Stimulated activated CD4-positive, alpha-beta T cell treated with anti-CD3 and anti-CD28 coated beads, Interleukin-15, amount 100 ng/mL, for 1 hour (primary cell): ENCODE measurements around the gene FBLIM1.

Source experiments
- DNase-seq, 2 donors: peaks; one replicate each; pipeline ENCODE4 v3.0.0-alpha.2; 2020; ENCODE audit warnings: low read depth in 1 of 2, low spot score in 1 of 2

The FBLIM1 gene, protein sequence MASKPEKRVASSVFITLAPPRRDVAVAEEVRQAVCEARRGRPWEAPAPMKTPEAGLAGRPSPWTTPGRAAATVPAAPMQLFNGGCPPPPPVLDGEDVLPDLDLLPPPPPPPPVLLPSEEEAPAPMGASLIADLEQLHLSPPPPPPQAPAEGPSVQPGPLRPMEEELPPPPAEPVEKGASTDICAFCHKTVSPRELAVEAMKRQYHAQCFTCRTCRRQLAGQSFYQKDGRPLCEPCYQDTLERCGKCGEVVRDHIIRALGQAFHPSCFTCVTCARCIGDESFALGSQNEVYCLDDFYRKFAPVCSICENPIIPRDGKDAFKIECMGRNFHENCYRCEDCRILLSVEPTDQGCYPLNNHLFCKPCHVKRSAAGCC

DNA sequence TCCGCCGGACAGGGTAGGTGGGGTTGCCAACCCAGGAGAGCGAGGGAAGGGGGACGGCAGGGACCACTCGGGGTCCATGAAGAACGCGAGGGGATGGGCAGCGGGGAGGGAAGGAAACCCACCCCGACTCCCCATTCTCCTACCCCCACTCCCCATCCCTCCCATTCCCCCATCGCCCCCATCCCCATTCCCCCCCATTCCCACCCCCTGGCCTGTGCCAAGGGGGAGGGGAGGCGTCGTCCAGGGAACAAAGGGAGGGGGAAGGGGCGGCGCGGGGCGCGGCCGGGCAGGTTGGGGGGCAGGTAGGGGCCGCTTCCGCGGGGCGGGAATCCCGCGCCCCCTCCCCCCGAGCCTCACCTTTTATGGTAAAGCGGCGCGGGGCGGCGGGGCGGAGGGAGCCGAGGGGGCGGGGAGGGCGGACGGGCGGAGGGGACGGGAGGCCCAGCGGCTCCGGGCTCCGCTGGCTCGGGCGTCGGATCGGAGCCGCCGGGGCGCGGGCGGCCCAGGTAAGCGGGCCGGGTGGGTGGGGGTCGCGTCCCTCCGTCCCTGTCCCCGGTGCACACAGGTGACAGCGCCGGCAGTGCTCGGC lies at the start of gene FBLIM1:
Gene FBLIM1 (plus strand): TSS at position 453 of the 589 bp plus-strand sequence. CDS start 6,189 bp downstream, outside the sequence.
- DNase-seq = no peak

DNA sequence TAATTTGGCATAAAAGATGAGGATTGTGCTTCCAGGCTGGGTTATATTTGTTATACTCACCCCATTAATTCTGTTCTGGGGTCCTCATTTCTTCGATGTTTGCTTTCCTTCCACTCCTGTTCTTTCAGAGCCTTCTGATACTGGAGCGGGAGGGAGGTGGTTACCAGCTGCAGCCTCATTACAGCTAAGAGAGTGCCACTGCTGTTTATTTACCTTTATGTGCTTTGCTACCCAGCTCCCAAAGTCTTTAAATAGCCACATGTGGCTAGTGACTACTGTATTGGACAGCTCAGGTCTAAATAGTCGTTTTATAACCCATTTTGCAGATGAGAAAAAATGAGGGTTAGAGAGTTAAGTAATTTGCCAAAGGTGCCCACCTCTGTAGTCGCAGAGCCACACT lies 49.4 kb upstream of the FBLIM1 start:
- no peak for DNase-seq

DNA sequence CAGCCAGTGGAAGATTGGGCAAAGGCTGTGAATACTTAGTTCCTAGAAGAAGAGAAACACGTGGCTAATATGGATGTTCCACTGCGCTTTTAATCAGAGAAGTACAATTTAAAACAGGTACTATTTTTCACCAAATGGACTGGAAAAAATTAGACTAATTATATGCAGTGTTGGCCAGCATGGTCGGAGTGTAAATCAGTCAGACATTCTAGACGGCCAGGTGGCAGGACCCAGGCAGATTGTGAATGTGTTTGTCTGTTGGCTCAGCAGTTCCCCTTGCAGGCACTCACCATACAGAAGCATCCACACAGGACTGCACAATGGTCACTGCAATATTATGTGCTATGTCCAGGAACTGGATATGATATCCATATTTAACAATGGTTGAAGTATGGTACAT lies 46.4 kb upstream of the FBLIM1 start:
- DNase-seq = no peak

DNA sequence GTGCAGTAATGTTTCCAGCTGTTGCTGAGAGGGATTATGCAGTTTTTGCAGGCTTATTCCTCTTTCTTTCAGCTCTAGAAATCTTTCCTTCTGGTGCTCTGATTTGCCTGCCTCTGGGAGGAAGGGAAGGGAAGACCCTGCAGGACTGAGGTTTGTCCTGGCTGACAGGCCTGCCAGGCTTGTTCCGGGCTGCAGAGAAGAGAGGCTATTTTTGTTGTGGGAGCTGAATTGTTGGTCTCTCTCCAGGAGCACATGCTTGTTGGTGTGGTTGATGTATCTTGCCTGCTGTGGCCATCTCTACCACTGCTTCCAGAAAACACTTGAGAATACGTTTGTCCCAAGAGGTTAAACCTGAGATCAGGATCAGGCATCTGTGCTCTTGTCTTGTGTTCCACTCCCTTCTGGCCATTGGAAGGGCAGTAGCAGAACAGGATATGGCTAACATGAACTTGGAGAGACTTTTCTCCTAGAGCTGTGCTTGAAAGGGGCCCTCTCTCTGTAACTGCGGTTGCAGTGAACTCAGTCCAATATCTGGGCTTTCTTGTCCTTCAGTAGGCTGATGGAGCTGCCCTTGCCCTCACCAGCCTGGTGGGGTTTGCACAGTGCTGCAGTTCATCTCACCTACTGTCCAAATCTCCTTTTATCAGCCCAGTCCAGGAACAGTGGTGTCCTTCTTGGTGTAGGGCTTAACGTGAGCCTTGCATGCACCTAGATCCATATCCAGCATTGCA lies 44.0 kb upstream of the FBLIM1 start:
- DNase-seq = no peak

DNA sequence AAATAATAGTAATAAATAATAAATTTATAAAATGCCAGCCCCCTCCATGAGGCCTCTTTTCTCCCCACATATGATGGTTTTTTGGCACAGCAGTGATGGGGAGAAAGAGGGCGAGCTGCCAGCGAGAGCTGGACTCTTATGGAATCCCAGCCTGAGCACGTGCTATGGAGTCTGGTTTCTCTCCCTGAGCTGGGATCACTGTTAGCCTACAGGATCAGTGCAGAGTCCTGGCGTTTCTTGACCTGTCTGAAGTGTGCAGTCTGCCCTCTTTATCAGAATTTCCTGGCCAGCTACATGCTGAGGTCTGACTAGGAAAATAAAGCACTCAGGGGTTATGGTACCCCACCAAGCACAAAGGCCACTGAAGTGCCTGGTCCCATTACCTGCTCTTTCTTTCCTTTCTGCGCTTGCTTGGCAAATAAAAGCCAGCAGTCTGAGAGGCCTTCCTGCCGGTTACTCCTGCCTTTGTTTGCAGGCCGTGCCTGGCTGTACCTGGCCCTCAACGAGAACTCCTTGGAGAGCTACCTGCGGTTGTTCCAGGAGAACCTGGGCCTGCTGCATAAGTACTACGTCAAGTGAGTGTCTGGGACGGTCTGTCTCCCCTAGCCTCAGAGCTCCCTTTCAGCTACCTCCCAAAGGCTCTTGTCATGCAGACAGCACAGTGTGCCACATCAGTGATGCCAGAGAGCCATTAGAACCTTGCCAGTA lies 41.0 kb upstream of the FBLIM1 start:
- DNase-seq = no peak

DNA sequence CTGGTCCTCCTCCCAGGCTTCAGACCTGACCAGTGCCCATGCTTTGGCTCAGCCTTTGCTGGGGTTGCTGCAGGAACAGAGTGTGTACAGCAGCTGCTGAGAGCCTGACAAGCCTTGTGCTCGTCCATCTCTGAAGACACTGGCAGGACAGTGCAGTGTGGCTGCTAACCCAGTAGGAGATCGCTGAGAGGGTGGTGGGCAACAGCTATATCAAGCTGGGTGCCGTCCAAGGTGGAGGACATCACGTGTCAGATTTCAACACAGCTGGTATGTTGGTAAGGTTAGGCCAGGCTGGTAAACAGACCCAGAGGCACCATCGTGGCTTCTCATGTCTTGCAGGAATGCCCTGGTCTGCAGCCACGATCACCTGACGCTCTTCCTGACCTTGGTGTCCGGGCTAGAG lies 40.4 kb upstream of the FBLIM1 start:
- DNase-seq = no peak

DNA sequence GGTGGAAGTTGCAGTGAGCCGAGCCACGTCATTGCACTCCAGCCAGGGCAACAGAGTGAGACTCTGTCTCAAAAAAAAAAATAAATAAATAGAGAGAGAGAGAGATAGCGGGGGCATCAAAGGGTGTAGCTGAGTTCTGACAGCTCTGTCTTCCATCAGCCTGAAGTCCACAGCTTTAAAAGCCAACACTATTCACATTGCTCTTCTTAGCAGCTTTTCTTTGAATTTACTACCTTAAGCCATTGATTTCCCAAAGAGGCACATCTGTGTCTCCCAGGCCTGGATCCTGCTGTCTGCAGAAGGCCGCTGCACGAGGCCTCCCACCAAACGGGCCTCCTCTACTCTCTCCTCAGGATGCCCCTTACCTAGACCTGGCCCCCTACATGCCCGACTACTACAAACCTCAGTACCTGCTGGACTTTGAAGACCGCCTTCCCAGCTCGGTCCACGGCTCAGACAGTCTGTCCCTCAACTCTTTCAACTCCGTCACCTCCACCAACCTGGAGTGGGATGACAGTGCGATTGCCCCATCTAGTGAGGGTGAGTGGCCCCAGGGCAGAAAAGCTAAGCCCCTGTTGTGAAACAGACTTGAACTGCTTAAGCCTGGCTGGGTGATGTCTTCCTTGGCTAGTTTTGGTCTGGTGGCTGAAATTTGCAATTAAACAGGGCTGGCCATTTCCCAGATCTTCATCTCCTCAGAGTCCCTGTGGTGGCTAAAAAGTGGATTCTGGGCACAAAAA lies 39.0 kb upstream of the FBLIM1 start:
- DNase-seq = no peak

DNA sequence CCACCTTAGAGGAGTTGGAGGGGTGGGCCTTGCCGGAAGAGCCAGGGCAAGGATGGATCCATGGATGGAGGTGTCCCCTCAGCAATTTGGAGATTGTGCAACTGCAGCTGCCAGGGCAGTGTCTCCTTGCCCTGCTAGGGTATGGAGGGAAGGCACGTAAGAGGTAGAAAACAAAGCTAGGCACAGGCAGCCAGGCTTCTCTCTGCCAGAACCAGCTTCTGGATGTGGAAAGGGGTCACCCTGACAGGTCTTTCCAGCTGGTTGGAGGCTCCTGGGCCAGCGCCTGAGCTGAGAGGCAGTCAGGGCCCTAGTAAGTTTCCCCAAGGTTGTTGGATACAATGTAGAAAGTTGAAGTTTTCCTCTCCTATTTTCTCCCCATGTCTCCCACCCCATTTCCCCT lies 37.7 kb upstream of the FBLIM1 start:
- no peak for DNase-seq

DNA sequence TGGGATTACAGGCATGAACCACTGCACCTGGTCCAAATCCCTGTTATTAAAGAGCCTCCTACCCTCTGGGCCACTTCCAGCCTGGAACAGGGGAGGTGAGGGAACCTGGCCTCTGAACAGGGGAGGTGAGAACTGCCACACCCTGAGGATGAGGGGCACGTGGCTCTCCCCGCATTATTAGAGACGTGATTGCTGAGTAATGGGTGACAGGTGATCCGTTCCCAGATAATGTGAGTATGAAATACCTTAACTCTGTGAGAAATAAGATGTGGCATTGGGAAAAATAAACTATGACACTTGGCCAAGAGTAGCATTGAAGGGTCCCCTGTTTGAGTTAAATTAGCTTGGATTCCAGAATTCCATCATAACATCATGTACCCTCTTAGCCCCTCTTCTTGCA lies 36.2 kb upstream of the FBLIM1 start:
- DNase-seq = no peak

DNA sequence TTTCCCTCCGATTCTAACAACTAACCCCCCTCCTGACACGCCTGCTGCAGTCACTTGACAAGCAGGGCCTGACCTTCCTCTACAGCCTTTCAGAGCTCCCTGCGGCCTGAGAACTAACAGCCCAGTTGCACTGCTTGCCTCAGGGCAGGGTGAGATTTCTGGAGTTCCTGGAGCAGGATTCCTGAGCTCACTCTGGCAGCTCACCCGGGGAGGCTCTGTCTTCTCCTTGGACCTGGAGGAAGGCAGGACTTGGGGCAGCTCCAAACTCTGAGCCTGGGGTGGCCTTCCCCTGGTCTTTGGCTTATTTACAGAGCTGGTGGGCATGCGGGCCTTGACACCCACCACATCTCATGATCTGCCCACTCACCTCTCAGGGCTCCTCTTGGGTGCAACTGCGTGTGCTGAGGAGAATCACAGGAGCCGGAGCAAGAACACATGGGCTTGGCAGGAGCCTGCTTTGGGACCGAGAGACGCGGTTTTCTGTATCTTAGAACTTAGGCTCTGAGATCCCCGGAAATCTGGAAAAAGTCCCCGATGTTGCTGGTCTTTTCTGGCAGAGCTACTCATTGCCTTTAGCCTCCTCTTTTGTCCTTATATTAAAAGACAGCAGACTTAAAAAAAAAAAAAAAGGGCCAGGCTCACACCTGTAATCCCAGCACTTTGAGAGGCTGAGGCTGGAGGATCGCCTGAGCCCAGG lies 35.6 kb upstream of the FBLIM1 start:
- no peak for DNase-seq

DNA sequence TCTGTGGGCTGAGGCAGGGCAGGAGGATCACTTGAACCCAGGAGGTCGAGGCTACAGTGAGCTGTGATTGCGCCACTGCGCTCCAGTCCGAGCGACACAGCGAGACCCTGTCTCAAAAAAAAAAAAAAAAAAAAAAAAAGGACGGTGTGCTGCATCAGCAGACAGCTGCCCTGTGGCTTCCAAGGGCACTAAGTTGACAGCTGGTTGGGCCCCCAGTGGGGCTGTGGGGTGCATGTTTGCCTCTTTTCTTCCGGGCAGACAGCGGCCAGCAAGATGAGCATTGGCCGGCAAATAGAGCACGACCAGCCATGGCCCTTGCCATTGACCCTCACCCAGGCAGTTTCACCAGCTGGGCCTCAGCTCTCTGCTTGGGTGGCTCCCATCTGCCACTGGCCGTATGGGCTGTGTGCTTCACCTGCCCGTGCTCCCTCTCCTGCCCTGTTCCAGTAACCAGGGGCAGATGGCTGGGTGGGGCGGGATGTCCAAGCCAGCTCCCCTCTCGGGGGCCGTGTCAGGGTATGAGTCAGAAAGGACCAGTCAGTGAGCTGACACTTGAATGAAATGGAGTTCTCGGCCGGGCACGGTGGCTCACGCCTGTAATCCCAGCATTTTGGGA lies 34.9 kb upstream of the FBLIM1 start:
- no peak for DNase-seq

DNA sequence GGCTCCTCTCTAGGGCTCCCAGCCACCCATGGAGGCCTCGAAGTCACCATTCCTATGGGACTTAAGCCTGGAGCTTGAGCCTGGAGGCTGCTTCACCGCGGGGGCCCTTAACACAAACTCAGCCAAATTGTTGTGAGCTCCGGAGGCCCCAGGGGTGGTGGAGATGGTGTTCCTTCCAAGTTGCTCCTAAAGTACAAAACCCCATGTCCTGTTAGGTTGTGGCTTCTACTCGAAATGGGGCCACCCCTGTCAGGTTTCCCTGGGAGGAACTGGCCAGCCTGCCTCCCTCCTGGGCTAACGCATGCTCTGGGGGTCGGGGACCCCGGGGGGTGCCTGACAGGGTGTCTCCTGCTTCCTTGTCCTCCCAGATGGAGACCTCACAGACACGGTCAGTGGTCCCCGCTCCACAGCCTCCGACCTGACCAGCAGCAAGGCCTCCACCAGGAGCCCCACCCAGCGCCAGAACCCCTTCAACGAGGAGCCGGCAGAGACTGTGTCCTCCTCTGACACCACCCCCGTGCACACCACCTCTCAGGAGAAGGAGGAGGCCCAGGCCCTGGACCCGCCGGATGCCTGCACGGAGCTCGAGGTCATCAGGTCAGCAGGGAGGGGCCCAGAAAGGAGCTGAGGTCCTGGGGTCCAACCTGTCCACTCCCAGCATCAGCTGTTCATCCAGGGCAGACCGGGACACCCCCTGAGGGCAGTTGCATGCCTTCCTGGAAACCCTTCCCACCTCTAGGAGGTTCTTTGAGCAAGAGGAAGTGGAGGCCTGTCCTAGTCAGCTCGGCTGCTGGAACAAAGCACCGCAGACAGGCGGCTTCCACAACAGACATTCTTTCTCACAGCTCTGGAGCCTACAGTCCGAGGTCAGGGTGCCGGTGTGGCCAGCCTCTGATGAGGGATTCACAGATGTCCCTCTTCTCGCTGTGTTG lies 33.4 kb upstream of the FBLIM1 start:
- no peak for DNase-seq

DNA sequence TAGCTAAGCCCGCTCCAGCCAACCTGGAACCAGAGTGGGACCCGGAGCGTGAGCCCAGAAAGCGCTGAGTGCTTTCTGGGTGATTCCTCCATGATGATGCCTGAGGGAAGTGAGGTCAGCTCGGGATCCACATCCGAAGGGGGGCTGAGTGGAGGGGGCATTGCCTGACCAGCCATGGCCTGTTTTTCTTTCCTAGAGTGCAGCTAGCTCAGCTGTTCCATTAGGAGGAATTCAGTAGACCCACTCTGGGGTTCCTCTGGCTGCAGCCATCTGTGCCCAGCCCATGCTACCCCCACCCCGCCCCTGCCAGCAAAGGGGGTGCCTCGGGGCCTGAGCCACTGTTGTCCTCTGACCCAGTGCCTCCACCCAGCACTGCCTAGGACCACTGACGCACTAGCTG lies 32.1 kb upstream of the FBLIM1 start:
- no peak for DNase-seq

DNA sequence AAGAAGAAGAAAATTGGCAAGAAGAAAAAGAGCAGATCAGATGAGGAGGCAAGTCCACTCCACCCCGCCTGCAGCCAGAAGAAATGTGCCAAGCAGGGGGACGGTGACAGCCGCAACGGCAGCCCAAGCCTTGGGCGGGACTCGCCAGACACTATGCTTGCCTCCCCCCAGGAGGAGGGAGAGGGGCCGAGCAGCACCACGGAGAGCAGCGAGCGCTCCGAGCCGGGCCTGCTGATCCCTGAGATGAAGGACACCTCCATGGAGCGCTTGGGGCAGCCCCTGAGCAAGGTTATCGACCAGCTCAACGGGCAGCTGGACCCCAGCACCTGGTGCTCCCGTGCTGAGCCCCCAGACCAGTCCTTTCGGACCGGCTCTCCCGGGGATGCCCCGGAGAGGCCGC lies 31.6 kb upstream of the FBLIM1 start:
- DNase-seq = no peak

DNA sequence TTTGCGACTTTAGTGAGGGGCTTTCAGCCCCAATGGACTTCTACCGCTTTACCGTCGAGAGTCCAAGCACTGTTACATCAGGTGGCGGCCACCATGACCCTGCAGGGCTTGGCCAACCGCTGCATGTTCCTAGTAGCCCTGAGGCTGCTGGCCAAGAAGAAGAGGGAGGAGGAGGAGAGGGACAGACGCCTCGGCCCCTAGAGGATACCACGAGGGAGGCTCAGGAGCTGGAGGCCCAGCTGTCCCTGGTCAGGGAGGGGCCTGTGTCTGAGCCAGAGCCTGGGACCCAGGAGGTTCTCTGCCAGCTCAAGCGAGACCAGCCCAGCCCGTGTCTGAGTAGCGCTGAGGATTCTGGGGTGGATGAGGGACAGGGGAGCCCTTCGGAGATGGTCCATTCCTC lies 31.2 kb upstream of the FBLIM1 start:
- no peak for DNase-seq

DNA sequence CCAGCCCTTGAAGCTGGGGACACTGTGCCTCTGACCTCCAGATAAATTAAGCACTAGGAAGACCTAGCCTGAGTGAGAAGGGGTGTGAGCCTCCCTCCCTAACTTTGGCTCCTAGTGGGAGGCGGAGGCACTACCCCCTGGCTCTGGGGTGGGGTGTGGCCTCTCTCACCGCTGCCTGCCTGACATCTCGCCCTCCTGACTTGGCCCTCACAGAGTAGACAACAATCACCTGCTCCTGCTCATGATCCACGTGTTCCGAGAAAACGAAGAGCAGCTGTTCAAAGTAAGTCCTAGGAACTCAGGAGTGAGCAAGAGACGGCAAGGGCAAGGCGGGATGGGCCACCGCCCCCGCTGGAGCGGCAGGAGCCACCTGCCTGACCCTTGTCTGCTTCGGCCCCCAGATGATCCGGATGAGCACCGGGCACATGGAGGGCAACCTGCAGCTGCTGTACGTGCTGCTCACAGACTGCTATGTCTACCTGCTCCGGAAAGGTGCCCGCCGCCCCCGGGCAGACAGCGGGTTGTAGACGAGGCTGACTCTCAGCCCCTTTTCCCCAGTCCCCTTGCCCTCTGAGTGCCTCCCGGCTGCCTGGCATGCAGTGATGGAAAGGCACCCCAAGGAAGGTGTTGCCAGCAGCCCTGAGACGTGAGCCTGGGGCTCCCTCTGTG lies 30.6 kb upstream of the FBLIM1 start:
- DNase-seq = no peak

DNA sequence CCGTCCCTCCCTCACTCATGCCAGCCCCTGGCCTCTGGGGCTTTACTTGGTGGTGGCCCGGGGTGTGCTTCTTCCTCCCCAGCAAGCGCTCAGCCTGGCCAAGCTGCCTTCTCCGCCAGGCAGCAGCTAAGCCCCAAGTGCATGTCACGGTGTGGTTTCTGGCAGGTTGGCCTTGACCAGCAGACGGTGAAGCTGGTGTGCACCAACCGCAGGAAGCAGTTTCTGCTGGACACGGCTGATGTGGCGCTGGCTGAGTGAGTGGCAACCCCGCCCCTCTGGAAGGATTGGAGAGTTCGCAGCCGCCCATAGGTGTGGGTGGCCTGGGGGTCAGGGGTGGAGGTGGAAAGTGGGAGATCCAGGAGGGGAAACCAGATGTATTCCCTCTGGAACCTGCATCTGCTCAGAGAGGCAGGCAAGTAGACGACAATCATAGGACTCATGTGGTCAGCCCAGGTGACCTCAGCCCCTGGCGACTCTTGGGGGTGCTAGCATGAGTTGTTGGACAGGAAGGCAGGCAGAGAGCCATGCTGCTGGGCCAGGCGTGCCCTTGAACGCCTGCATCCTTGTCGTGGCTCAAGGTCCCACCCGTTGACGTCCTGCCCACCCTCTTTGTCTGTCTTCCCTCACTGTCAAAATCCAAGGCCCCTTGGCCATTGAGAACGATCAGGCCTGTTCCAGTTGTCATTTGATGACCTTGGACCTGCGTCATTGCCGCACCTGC lies 29.5 kb upstream of the FBLIM1 start:
- DNase-seq = no peak

DNA sequence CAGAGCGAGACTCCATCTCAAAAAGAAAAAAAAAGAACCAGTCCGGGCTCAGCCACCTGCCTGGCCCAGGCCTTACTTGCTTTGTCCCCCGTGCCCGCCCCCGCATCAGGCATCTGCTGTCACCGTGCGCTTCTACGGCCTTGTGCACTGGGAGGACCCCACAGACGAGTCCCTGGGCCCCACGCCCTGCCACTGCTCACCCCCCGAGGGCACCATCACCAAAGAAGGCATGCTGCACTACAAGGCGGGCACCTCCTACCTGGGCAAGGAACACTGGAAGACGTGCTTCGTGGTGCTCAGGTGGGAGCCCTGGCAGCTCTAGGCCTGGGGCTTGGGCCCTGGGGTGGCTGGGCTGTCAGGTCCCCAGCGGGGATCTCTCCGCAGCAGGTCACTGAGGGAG lies 28.2 kb upstream of the FBLIM1 start:
- no peak for DNase-seq
